Fibroblast of the conjunctiva (primary cell): ENCODE data around the gene POLR3B.

ENCODE experiments used
- DNase-seq: peaks from one replicate; pipeline ENCODE4 v3.0.0-alpha.2; 2010; ENCODE audit warnings: low read depth

The POLR3B gene

DNA sequence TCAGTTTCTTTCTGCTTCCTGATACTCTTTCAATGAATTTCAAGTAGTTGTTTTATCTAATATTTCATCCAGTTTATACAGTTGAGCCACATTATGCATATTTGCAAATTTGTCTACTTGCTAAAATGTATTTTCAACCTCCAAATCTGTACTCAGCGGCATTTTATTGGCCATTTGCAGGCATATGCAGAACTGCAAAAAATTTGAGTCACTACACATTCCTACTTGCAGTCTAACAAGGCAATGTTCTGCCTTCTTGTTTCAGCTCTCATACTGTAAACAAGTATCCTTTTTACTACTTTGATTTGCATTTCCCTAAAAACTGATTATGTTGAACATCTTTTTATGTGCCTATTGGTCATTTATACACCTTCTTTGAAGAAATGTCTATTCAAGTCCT, 55.0 kb downstream of the POLR3B start:
- no peak for DNase-seq

DNA sequence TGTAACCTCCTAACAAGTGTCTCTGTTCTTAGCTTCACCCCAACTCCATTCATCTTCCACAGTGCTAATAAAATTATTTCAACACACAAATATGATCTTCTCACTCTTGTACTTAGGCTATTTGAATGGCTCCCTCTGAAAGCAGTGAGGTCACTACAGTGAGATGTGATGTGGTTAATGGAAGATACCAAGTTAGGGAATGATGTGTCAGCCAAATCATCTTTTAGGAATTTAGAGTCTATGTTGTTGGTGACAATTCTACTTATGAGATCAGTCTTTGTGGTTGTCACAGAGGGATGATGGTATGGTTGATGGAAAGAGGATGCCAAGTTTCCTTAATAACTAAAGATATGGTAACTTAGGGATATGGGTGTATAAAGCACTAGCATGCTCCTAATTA, 57.6 kb downstream of the POLR3B start:
- no peak for DNase-seq

DNA sequence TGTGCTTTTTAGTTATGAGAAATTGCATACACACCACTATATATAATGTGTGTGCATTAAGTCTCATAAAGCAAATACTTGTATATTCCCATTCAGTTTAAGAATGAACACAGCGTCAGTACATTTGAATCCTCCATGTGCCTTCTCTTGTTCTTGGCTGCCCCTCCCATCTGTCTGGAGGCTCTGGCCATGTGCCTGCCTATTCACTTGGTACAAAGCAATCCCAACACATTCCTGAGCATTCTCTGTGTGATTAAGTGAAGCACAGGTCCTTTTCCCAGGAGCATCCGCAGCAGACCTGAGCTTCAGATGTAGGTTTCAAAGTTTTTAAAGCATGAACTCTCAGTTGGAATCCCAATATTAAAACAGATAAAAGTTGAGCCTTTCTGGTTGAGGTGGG, 58.7 kb downstream of the POLR3B start:
- no peak for DNase-seq

DNA sequence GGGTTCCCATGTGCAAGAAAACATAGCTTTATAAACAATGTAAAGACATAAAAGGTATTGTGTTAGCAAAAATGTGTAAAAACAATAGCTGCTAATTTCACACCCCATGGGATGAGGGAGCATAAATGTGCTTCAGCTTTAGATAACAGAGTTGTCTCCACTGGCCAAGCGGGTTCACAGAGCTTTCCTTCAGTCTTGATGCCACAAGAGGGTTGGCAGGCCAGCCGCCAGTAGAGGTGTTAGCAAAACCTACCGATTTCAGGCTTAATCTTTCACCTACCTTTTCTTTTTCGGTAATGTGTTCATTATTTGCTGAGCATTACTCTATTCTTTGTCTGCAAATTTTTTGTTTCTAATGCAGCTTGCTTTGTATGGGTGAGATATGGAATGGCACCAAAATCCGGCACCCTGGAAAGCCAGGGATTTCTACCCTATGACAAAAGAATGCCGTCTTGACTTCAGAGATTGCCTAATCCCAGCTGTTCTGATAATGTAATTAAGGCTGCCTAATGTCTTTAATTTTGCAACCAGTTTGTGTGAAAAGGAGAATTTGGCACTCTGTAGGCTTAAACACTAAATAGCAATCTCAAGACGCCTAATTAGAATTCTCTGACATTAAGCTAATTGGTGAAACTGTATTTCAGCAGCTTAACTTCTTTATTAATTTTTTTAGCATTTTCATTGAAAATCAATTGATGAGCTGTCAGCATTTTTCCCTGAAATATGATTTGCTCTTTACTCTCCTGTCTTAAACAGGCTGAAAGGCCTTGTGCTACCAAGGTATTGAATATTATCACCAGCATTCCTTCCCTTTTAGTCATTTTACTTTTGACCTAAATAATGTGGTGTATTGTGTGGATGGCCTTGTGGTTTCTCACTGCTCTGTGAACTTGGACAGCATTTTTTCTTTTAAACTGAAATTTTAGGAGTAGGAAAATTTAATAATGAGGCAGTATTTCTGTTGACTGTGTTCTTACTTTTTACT, 60.7 kb downstream of the POLR3B start:
- peak; percentile 44 for DNase-seq

DNA sequence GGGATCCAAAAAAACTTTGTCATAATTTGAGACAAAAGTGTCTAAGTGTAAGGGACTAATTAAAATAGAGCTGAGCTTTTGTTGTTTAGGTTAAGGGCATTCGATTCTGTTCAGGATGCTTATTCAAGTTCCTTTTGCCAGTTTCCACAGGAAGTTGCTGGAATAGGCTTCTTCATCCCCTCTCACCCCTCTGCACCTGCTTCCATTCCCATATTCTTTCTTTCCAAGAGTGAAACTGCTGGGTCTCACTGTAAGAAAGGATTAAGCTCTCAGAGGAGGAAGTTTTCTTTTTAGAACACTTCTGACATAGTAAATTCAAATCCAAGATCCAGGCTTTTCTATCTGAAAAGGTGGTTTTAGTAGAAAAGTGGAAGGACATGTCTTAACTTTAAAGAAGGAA, 61.4 kb downstream of the POLR3B start:
- DNase-seq: no peak

DNA sequence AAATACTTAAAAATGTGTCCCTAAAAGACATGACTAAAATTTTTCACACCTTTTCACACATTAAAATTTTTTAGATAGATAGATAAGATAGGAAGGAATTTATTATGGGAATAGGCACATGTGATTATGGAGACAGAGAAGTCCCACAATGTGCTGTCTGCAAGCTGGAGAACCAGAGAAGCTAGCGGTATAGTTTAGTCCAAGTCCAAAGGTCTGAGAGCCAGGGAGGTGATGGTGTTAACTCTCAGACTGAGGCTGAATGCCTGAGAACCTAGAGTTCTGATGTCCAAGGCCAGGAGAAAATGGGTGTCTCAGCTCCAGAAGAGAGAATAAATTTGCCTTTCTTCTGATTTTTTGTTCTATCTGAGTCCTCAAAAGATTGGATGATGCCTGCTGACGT, 65.7 kb downstream of the POLR3B start:
- DNase-seq: no peak

DNA sequence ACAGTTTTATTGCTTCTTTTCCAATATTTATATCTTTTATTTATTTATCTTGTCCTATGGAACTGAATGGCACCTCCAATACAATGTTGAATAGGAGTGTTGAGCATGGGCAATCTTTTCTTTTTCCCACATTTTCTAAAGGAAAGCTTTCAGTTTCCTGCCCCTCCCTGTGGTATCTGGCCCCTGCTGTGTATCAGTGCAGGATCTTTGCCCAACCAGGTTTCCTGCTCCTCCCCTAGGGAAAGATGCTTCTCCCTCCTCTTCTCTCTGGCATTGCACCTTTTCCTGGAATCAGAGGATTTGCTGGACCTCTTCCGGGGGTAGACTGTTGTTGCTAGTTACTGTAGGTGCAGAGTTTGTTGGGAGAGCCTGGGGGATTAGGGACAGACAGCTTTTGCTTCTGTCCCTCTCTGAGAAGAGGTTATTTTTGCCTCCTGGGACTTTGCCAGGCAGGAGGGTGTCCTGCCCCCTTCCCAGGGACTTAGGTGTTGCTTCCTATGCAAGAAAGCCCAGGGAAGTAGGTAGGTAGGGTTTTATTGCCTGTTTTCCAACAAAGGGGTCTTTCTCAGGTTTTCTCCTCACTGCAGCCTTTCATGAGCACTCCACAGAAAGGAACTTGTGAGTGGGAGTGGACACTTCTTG, 67.6 kb downstream of the POLR3B start:
- DNase-seq: no peak

DNA sequence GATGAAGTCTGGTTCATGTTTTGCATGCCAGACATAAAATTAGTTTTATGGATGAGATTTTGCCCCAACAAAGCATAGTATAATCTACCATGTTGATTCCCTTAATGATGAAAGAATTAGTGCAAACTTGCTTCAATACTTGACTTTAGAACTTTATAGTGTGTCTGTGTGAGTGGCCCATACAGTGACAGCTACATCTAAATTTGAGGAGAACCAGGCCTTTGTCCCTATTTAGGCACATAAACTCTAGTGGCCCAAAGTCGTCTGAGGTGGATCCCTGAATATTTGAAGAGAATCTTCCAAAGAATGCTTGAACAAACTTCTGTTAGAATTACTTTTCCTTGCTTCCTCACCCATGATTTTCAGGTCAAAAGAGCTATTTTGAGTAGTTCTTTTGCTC, 70.4 kb downstream of the POLR3B start:
- no peak for DNase-seq

DNA sequence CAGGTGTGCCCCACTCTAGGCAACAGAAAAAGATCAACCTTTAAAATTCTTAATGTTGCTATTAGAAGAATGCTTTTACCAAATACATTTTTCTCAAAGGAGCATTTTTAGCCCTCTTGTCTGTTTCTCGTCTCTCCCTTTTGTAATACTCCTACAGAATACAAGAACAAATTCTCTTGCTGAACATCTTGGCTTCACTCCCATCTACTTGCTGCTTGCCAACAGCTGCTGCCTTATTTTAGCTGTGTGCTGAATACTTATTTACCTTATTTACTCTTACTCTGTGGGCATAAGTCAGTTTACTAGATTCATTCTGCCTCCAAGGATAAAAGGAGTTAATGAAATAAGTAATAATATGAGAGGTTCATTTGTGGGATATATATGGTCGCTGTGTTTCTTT, 70.8 kb downstream of the POLR3B start:
- peak; percentile 53 for DNase-seq

DNA sequence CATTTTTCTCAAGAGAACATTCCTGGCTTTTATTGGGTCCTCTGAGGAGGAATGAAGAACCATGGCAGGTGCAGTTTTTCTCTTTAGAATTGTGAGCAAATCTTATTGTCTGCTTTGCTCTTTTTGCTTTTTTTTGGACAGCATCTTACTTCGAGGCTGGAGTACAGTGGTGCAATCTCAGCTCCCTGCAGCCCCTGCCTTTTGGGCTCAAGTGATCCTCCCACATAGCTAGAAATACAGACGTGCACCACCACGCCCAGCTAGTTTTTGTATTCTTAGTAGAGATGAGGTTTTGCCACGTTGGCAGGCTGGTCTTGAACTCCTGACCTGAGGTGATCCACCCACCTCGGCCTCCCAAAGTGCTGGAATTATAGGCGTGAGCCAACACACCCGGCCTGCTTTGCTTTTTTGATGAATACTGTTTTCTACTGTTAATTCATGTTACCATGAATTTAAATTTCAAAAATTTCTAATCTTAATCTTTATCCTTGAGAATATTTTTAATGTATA, 71.5 kb downstream of the POLR3B start:
- DNase-seq: no peak

DNA sequence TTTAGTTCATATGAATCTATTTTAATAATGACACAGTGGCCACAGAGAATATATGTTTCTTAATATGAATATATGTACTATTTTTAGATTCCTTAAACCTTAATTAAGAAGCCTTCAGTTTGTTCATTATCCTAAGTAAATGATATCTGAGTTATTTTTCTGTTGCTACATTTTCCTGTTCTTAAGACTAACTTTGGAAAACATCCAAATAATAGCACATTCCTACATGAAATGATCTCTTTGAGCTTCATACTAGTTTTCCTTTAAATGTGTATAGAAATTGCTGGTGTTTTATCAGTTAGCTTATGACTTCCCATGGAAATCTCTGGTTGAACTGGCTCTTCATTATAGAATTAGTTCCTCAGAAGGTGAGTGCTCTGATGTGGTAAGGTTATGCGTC, 72.1 kb downstream of the POLR3B start:
- DNase-seq: no peak

DNA sequence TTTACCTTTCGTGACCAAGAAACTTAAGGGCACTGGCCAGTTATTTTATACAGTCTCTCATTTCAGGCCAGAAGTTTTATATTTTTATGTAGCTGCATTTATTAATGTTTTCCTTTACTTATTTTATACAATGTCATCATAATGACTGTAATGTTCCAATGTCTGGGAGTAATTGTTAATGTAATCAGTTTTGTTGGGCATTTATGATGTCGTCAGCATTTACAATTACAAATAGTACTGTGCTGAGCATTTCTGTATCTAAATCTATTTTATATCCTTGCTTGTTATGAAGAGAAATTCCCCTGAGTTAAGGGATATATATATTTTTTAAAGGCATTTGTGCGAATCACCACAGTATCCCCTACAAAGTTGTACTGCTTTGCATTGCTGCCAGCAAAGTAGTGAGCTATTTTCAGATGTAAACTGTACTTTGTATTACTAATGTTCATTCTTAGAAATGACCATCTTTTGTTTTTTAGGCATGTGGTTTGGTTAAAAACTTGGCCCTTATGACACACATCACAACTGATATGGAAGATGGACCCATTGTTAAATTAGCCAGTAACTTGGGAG, 74.4 kb downstream of the POLR3B start:
- DNase-seq: no peak

DNA sequence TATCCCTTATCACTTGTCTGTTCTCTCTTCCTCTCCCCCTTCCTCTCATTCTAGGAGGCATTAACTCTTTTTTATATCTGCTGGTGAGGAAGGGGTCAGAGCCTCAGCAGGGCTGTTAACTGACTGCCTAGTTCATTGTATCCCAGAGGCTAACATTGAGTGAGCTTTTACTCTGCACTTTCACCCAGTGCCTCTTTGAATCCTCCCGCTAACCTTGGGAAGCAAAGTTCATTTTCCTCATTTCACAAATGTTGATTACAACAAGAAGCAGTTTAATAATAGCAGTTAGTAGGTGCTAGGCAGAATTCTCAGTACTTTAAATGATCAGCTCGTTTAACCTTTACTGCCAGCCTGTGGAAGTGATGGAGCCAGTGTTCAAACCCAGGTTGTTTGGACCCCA, 75.5 kb downstream of the POLR3B start:
- DNase-seq: no peak

DNA sequence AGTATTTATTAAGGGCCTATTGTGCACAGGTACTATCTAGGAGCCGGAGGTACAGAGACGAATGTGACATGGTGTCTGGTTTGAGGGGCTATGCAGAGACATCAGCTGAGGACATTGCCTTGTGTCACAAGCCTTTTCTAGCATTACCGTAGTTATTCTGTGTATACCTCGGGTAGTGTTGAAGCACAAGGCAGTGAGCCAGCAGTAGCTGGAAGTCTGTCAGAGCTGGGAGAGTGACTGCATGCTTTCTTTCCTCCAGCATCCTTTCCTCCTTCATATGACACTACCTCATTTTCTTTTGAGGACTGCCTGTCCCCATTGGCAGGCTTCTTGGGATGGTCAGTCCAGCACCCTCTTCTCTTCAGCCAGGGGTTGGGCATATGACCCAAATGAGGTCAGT, 77.0 kb downstream of the POLR3B start:
- DNase-seq: no peak

DNA sequence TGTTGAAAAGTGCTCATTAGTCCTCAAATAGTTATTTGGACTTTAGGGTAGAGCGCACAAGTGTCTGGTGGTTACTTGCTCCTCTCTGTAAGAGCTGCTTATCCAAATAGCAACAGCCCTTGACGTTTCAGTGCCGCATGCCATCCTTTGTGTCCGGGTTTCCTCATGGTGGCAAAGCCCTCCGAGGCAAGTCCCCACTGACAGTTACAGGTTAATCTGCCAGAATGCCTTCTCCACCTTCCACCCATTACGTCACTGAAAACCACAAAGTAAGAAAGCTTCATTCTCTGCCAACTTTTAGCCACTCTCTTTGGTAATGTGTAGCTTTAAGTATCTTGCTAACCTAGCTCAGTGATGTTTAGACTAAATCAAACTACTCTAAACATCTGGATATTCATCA, 78.6 kb downstream of the POLR3B start:
- no peak for DNase-seq

DNA sequence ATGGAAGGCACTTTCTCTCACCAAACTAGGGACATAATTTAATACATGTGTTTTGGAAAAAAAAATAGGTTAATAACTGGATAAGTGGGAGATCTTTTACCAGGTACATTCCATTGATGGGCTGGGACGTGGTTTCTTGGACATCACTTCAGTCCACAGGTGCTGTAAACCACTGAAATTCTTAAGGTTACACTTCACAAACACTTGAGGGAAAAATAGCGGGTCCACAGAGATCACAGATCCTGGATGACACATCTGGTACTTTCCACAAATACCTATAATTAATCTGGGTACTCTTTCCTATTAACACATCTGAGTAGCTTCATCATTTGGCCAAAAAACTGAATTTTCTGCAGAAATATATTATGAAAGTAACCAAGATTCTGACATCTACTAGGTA, 85.0 kb downstream of the POLR3B start:
- no peak for DNase-seq

DNA sequence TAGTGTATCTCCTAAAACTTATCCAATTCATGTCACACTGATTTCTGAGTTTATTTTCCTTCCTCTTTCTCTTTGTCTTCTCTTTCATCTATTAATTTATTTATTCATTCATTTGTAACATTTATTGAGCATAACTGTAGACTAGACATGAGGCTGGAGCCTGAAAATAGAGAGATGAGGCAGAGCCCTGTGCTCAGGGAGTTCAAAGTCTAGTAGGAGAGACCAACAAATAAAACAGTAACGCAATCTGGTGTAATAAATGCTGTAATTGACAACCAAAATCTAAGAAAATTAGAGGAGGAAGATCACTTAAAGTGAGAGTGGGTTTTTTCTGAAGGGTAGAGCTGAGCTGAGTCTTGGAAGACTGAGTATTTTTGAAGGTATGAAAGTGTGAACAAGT, 87.5 kb downstream of the POLR3B start:
- no peak for DNase-seq

DNA sequence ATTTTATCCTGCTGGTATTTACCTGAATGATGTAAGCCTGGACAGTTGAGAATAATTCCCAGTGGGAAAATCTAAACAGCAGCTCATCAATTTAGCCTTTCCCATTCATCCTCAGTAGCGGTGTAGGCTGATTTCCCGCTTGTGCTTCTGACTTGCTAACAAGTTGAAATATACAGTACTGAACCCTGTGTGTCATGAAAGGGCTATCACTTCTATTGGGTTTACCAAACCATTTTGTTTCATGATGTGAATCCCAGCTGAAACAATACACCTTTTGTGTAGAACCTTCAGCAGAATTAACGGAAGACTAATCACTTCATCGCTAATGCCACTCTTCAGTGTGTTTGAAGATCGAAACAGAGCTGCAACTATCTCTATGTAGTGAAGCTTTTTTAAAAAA, 88.4 kb downstream of the POLR3B start:
- no peak for DNase-seq

DNA sequence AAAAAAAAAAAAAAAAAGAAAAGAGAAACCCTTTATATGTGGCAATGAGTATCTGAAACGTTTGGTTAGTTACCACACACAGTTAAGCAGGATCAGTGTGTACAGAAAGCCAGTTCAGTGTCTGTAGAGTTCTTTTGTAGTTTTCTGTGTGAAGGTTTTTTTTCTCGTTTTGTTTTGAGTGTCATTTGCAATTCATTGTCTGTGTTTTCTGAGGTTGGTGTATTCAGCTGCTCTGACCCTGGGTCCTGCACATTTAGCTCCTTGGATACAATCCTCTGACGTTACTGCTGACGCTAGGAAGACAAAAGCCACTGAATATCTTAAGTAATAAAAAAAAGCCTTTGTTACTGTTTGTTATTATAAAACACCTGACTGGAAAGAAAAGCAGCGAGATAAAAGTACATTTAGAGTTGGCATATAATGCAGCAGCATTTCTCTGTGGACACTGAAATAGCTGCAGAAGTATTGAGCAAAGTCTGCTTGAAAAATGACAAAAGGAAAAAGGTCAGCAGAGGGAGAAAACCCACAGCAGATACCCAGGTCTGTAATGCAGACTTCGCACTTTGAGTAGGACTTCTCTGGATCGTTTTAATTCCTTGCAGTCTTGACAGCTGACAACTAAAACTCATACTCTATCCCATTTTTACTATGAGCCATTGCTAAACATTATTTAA, 89.0 kb downstream of the POLR3B start:
- DNase-seq: no peak

DNA sequence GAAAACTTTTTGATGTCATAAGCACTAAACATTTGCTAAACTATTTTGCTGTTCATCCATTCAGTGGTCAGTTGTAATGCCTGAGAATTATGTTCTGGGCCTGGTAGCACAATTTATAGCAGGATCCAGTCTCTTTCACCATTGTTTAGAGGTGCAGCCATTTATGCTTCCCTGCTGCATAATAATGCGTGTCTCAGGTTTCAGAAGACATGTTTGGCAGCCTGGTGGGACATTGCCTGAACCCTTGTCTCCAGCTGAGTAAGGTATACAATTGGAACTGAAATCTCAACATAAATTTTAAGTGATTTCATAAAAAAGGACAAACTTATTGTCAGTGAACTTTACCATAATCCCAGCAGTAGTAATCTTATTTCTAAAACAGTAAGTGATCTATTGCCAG, 94.8 kb downstream of the POLR3B start:
- DNase-seq: no peak

DNA sequence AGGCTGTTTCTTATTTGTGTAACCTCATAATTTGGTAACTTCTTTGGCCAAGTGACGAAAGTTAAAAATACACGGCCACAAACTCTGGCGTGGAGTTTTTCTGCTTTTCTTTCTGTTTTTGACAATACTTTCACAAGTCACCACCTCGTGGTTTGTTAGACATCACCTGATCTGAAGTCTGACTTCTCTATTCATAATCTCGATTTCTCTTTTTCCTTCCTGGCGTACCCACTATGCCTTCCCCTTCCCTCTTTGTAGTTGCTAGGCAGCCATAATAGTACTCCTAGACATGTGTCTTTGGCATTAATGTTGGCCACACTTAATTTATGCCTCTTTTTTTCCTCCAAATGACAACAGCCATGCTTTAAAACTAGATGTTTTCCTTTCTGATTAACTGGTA, 97.6 kb downstream of the POLR3B start:
- DNase-seq: no peak

DNA sequence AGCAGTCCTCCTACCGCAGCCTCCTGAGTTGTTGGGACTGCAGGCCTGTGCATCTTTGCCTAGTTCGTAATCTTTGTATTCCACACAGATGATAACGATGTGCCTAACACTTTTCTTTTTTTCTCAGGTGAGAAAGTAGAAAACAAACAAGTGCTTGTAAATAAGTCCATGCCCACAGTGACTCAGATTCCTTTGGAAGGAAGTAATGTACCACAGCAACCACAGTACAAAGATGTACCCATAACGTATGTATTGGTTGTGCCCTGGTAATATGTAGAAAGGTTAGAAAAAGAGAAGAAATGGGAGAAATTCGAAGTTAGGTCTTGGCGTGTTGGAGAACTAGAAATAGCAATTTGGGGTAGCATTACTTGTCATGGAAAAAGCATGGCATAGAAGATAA, 101.6 kb downstream of the POLR3B start:
- DNase-seq: no peak

DNA sequence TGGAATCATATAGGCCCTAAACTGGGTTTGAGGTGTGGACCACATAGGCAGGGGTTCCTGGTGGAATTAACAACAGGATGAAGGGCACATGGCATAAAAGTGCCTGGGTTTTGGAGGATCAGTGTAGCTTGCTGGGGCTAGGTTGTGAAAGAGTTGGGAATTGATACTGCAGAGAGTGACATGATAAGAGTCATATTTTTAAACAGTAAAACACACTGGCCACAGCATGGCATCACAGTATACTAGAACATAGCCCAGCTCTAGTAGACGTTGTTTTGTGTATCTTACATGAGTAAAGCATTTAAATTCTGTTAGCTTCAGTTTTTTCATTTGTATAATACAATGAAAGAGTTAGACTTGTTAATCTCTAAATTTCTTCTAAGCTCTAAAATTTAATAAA, 102.0 kb downstream of the POLR3B start:
- DNase-seq: no peak
